ENCODE data around the gene HEXA.

HEXA gene

GRCh38 chr15:72411544-72411943 is 35.7 kb upstream of the HEXA start:
- DNase-seq (ENCODE audit: low spot score), result no peak
- H3K27ac ChIP-seq, result no peak overlapping the region
- POLR2A ChIA-PET (ENCODE audit: low non-redundant PET), result no interaction called here
- CTCF ChIA-PET, result interaction anchor here (0.6 kb wide), 1 partner anchor 26 kb away, joined by 3 read pairs; no protein-coding TSS in a partner anchor
- TF ChIP-seq, protein P1, sequence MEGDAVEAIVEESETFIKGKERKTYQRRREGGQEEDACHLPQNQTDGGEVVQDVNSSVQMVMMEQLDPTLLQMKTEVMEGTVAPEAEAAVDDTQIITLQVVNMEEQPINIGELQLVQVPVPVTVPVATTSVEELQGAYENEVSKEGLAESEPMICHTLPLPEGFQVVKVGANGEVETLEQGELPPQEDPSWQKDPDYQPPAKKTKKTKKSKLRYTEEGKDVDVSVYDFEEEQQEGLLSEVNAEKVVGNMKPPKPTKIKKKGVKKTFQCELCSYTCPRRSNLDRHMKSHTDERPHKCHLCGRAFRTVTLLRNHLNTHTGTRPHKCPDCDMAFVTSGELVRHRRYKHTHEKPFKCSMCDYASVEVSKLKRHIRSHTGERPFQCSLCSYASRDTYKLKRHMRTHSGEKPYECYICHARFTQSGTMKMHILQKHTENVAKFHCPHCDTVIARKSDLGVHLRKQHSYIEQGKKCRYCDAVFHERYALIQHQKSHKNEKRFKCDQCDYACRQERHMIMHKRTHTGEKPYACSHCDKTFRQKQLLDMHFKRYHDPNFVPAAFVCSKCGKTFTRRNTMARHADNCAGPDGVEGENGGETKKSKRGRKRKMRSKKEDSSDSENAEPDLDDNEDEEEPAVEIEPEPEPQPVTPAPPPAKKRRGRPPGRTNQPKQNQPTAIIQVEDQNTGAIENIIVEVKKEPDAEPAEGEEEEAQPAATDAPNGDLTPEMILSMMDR (conservative IDR thresholded peaks at IDR 0.05; ENCODE audit: low read depth), result no peak

DNA sequence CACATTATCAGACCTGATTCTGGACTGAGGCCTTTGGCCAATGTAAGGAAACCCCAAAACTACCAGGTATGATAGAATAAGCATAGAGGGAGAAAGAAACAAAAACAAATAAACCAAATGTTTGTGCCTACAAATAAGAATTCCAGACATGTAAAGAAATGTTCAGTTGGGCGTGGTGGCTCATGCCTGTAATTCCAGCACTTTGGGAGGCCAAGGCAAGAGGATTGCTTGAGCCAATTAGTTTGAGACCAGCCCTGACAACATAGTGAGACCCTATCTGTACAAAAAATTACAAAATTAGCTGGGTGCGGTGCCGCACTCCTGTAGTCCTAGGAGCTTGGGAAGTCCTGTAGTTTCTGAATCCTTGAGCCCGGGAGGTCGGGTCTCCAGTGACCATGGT is 35.3 kb upstream of the HEXA start:
- ChIA-PET CTCF (interaction anchor here (0.6 kb wide), 1 partner anchor 25 kb away, joined by 3 read pairs; no protein-coding TSS in a partner anchor), POLR2A (ENCODE audit: low non-redundant PET) (interaction anchor here (0.9 kb wide), 1 partner anchor 31 kb away, joined by 3 read pairs; no protein-coding TSS in a partner anchor)
- no peak overlapping the region for H3K27ac ChIP-seq
- no peak for DNase-seq (ENCODE audit: low spot score)
- TF ChIP-seq, protein P1 (conservative IDR thresholded peaks at IDR 0.05; ENCODE audit: low read depth), result no peak

DNA sequence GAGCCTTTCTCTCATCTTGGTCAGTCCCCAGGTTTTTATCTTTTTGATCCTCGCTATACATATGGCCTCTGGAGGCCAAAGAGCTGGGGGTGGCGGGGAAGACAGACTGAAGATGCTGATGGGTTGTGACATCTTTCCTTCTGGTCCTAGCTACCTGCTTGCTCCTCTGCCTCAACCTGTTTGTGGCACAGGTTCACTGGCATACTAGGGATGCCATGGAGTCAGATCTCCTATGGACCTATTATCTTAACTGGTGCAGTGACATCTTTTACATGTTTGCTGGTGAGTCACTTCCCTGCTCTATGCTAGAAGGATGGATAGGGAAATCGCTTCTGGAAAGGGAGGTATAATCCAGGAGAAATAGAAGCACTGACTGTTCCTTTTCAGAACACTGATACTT is 31.1 kb upstream of the HEXA start:
- ChIA-PET POLR2A (ENCODE audit: low non-redundant PET) (no interaction called here), CTCF (interaction anchor here (0.6 kb wide), 1 partner anchor 88 kb away, joined by 3 read pairs; no protein-coding TSS in a partner anchor)
- TF ChIP-seq, protein P1 (conservative IDR thresholded peaks at IDR 0.05; ENCODE audit: low read depth), result no peak
- DNase-seq (ENCODE audit: low spot score), result no peak
- H3K27ac ChIP-seq, result no peak overlapping the region

DNA sequence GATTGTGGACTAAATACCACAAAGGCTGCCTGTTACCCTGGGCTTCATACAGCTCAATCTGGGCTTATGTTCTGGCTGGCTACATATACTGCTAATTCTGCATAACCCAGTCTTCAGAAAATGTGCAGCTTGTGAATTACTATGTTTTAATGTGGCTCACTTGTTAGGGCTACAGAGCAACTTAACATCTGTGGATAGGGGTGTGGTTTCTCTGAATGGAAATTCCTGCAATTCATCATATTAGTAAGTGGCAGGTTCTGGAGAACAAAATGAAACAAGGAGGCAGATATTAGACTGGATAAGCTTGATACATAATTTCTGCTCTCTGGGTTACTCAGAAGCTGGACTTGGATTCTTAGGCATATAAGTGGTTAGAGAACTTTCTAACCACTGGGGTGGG is 29.0 kb upstream of the HEXA start:
- POLR2A ChIA-PET (ENCODE audit: low non-redundant PET), result no interaction called here
- H3K27ac ChIP-seq, result no peak overlapping the region
- TF ChIP-seq, protein P1 (conservative IDR thresholded peaks at IDR 0.05; ENCODE audit: low read depth), result no peak
- no peak for DNase-seq (ENCODE audit: low spot score)
- CTCF ChIA-PET, result interaction anchor here (0.6 kb wide), 1 partner anchor 360 kb away, joined by 3 read pairs; no protein-coding TSS in a partner anchor

- DNase-seq (ENCODE audit: low spot score), result no peak
- ChIA-PET POLR2A (ENCODE audit: low non-redundant PET) (no interaction called here), CTCF (interaction anchor here (0.7 kb wide), 1 partner anchor 196 kb away, joined by 7 read pairs; no protein-coding TSS in a partner anchor)
- TF ChIP-seq, protein P1 (conservative IDR thresholded peaks at IDR 0.05; ENCODE audit: low read depth), result no peak
- H3K27ac ChIP-seq, result no peak overlapping the region
These were observed 28.5 kb upstream of the HEXA start for GRCh38 chr15:72404356-72404755.

DNA sequence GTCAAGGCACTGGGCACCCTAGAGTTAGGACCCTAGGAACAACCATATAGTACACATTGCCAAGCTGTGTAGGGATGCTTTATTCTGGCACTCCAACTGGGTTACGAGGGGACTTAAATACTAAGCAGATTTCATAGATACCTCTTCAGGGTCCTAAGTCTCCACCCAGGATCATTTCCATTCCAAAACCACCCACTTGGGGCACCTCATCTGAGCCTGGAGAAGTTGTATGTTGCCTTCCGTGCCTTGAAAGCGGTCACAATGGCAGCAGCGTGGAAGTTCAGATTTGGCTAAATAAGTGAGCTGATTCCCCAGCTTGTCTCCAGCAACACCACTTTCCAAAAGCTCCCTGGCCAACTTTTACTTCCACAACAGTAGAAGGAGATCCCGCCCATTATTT is 26.9 kb upstream of the HEXA start:
- DNase-seq (ENCODE audit: low spot score), result no peak
- TF ChIP-seq, protein P1 (conservative IDR thresholded peaks at IDR 0.05; ENCODE audit: low read depth), result no peak
- ChIA-PET POLR2A (ENCODE audit: low non-redundant PET) (no interaction called here), CTCF (interaction anchor here (0.6 kb wide), 1 partner anchor 83 kb away, joined by 3 read pairs; no protein-coding TSS in a partner anchor)
- no peak overlapping the region for H3K27ac ChIP-seq
